GM18870 (cell line): ENCODE measurements around the gene NDUFC1.
A peak's percentile ranks its signal among the peaks of the same experiment; 100 is the strongest.
"Not testable (repeated sequence)": the region's sequence is repeated elsewhere in the genome, so short reads cannot be mapped to it uniquely, and the experiment has no call there.

ENCODE experiments used
- ATAC-seq: cut with Tn5 transposase; IDR thresholded peaks from one replicate; pipeline ENCODE4 v1.9.1; 2021; ENCODE audit warnings: moderate library complexity; ENCODE audit not compliant: unreplicated experiment

The NDUFC1 gene

GRCh38 chr4:139299536-139299935 lies 2.7 kb downstream of the NDUFC1 start:
- ATAC-seq: no peak

- no peak for ATAC-seq
Observed at GRCh38 chr4:139297001-139297410, 5.3 kb downstream of the NDUFC1 start.

- ATAC-seq: no peak
Observed at GRCh38 chr4:139295942-139296299, 6.4 kb downstream of the NDUFC1 start.

GRCh38 chr4:139295206-139295941 lies 6.9 kb downstream of the NDUFC1 start:
- peak; percentile 87 for ATAC-seq

GRCh38 chr4:139286186-139286698 lies 16.0 kb downstream of the NDUFC1 start:
- ATAC-seq: no peak

- ATAC-seq: no peak
Observed at GRCh38 chr4:139282721-139283075, 19.6 kb downstream of the NDUFC1 start.

- no peak for ATAC-seq
Observed at GRCh38 chr4:139282065-139282720, 20.1 kb downstream of the NDUFC1 start.

GRCh38 chr4:139279760-139280620 lies 22.3 kb downstream of the NDUFC1 start, which contains the start of gene MGARP:
TSS of gene MGARP (minus strand) at chr4:139280225. CDS start at chr4:139280158, 67 bp downstream.
- no peak for ATAC-seq

GRCh38 chr4:139278912-139279759 lies 23.1 kb downstream of the NDUFC1 start:
- ATAC-seq: no peak

GRCh38 chr4:139278485-139278884 lies 23.8 kb downstream of the NDUFC1 start:
- no peak for ATAC-seq

GRCh38 chr4:139275281-139275735 lies 27.0 kb downstream of the NDUFC1 start:
- no peak for ATAC-seq

GRCh38 chr4:139274790-139275189 lies 27.5 kb downstream of the NDUFC1 start:
- no peak for ATAC-seq

- no peak for ATAC-seq
Observed at GRCh38 chr4:139273835-139274234, 28.4 kb downstream of the NDUFC1 start.

GRCh38 chr4:139267301-139267700 lies 35.0 kb downstream of the NDUFC1 start:
- ATAC-seq: no peak

- ATAC-seq: peak; percentile 96
Observed at GRCh38 chr4:139266583-139267257, 35.6 kb downstream of the NDUFC1 start.

GRCh38 chr4:139266208-139266582 lies 36.1 kb downstream of the NDUFC1 start:
- ATAC-seq: no peak

- no peak for ATAC-seq
Observed at GRCh38 chr4:139265654-139266053, 36.6 kb downstream of the NDUFC1 start.

- ATAC-seq: no peak
Observed at GRCh38 chr4:139256349-139256748, 45.9 kb downstream of the NDUFC1 start.

GRCh38 chr4:139255581-139255980 lies 46.7 kb downstream of the NDUFC1 start:
- ATAC-seq: not testable (repeated sequence)

- no peak for ATAC-seq
Observed at GRCh38 chr4:139253713-139254112, 48.6 kb downstream of the NDUFC1 start.
